ENCODE data around the gene SMAD5.

SMAD5 gene

GRCh38 chr5:136098176-136098575 is 34.5 kb upstream of the SMAD5 start:
- WGBS (ENCODE audit: extremely low coverage, insufficient coverage, insufficient read length): no CpG with 5 or more reads among the region's 4 CpGs
- no peak overlapping the region for H3K18ac ChIP-seq (ENCODE audit: low read length)
- no peak overlapping the region for H2AK5ac ChIP-seq (ENCODE audit: low read length)
- H3K4ac ChIP-seq (ENCODE audit: low read depth, low read length): no peak overlapping the region
- no peak overlapping the region for H4K91ac ChIP-seq (ENCODE audit: low read depth, low read length)
- no peak overlapping the region for H3K9ac ChIP-seq (ENCODE audit: low read length)
- no peak overlapping the region for H2BK12ac ChIP-seq (ENCODE audit: low read length)
- H3K23ac ChIP-seq (ENCODE audit: low read length): no peak overlapping the region
- no peak overlapping the region for H3K4me3 ChIP-seq (ENCODE audit: low read depth, low read length)
- H3K4me2 ChIP-seq (ENCODE audit: low read length): no peak overlapping the region
- DNase-seq: peak; percentile 84 to 96
- H2AFZ ChIP-seq (ENCODE audit: insufficient read depth, low read length, poor library complexity): no peak overlapping the region
- H3K36me3 ChIP-seq (ENCODE audit: control insufficient read depth in 1 of 2, insufficient read depth in 2 of 2, low read length in 2 of 2): no peaks in the 10 kb centered on the region
- H2BK120ac ChIP-seq (ENCODE audit: insufficient read depth, low read length, poor library complexity): no peak overlapping the region
- H4K8ac ChIP-seq (ENCODE audit: low read depth, low read length): no peak overlapping the region
- no peak overlapping the region for H4K12ac ChIP-seq (ENCODE audit: low read depth, low read length)
- no peaks in the 10 kb centered on the region for H3K79me1 ChIP-seq (ENCODE audit: low read length)
- H3K79me2 ChIP-seq (ENCODE audit: control insufficient read depth, insufficient read depth, low read length, poor library complexity): no peaks in the 10 kb centered on the region
- no peak overlapping the region for H2BK5ac ChIP-seq (ENCODE audit: low read depth, low read length, poor library complexity)
- no peaks in the 10 kb centered on the region for H3K27me3 ChIP-seq (ENCODE audit: insufficient read depth, low read length)
- no peaks in the 10 kb centered on the region for H3K9me3 ChIP-seq (ENCODE audit: insufficient read depth, low read depth, low read length)
- no peak overlapping the region for H3K14ac ChIP-seq (ENCODE audit: low read length)
- H3K4me1 ChIP-seq (ENCODE audit: control insufficient read depth in 1 of 2, insufficient read depth in 2 of 2, low read length in 2 of 2): peaks cover 2 to 7% of the 10 kb centered on the region in 2 experiments
- H3K27ac ChIP-seq (ENCODE audit: low read depth, low read length): no peak overlapping the region

GRCh38 chr5:136099870-136100269 is 32.8 kb upstream of the SMAD5 start:
- H2BK120ac ChIP-seq (ENCODE audit: insufficient read depth, low read length, poor library complexity): no peak overlapping the region
- no CpG with 5 or more reads among the region's 3 CpGs for WGBS (ENCODE audit: extremely low coverage, insufficient coverage, insufficient read length)
- H3K36me3 ChIP-seq (ENCODE audit: control insufficient read depth in 1 of 2, insufficient read depth in 2 of 2, low read length in 2 of 2): no peaks in the 10 kb centered on the region
- no peak overlapping the region for H2BK12ac ChIP-seq (ENCODE audit: low read length)
- H3K18ac ChIP-seq (ENCODE audit: low read length): no peak overlapping the region
- no peak overlapping the region for H4K12ac ChIP-seq (ENCODE audit: low read depth, low read length)
- H2BK5ac ChIP-seq (ENCODE audit: low read depth, low read length, poor library complexity): no peak overlapping the region
- no peak overlapping the region for H3K4me3 ChIP-seq (ENCODE audit: low read depth, low read length)
- no peaks in the 10 kb centered on the region for H3K27me3 ChIP-seq (ENCODE audit: insufficient read depth, low read length)
- DNase-seq: no peak
- H3K4me2 ChIP-seq (ENCODE audit: low read length): no peak overlapping the region
- no peak overlapping the region for H3K14ac ChIP-seq (ENCODE audit: low read length)
- H3K23ac ChIP-seq (ENCODE audit: low read length): no peak overlapping the region
- H3K9me3 ChIP-seq (ENCODE audit: insufficient read depth, low read depth, low read length): no peaks in the 10 kb centered on the region
- no peak overlapping the region for H4K8ac ChIP-seq (ENCODE audit: low read depth, low read length)
- no peaks in the 10 kb centered on the region for H3K79me2 ChIP-seq (ENCODE audit: control insufficient read depth, insufficient read depth, low read length, poor library complexity)
- H3K79me1 ChIP-seq (ENCODE audit: low read length): no peaks in the 10 kb centered on the region
- no peak overlapping the region for H3K9ac ChIP-seq (ENCODE audit: low read length)
- no peak overlapping the region for H2AFZ ChIP-seq (ENCODE audit: insufficient read depth, low read length, poor library complexity)
- H3K27ac ChIP-seq (ENCODE audit: low read depth, low read length): no peak overlapping the region
- H4K91ac ChIP-seq (ENCODE audit: low read depth, low read length): no peak overlapping the region
- H3K4me1 ChIP-seq (ENCODE audit: control insufficient read depth in 1 of 2, insufficient read depth in 2 of 2, low read length in 2 of 2): peaks cover 2 to 7% of the 10 kb centered on the region in 2 experiments
- no peak overlapping the region for H2AK5ac ChIP-seq (ENCODE audit: low read length)
- H3K4ac ChIP-seq (ENCODE audit: low read depth, low read length): no peak overlapping the region

GRCh38 chr5:136101884-136102283 is 30.8 kb upstream of the SMAD5 start:
- Histone ChIP-seq H2BK5ac (ENCODE audit: low read depth, low read length, poor library complexity) (no peak overlapping the region), H4K8ac (ENCODE audit: low read depth, low read length) (no peak overlapping the region), H3K79me1 (ENCODE audit: low read length) (no peaks in the 10 kb centered on the region), H2AK5ac (ENCODE audit: low read length) (no peak overlapping the region), H3K4me1 (ENCODE audit: control insufficient read depth in 1 of 2, insufficient read depth in 2 of 2, low read length in 2 of 2) (peaks cover 2 to 4% of the 10 kb centered on the region in 2 experiments), H2BK120ac (ENCODE audit: insufficient read depth, low read length, poor library complexity) (no peak overlapping the region), H3K36me3 (ENCODE audit: control insufficient read depth in 1 of 2, insufficient read depth in 2 of 2, low read length in 2 of 2) (no peaks in the 10 kb centered on the region), H3K27me3 (ENCODE audit: insufficient read depth, low read length) (no peaks in the 10 kb centered on the region), H3K27ac (ENCODE audit: low read depth, low read length) (no peak overlapping the region), H3K18ac (ENCODE audit: low read length) (no peak overlapping the region), H3K9ac (ENCODE audit: low read length) (no peak overlapping the region), H3K14ac (ENCODE audit: low read length) (no peak overlapping the region), H3K4me3 (ENCODE audit: low read depth, low read length) (no peak overlapping the region), H3K79me2 (ENCODE audit: control insufficient read depth, insufficient read depth, low read length, poor library complexity) (no peaks in the 10 kb centered on the region), H4K91ac (ENCODE audit: low read depth, low read length) (no peak overlapping the region), H3K9me3 (ENCODE audit: insufficient read depth, low read depth, low read length) (no peaks in the 10 kb centered on the region), H2BK12ac (ENCODE audit: low read length) (no peak overlapping the region), H3K23ac (ENCODE audit: low read length) (no peak overlapping the region), H3K4ac (ENCODE audit: low read depth, low read length) (no peak overlapping the region), H3K4me2 (ENCODE audit: low read length) (no peak overlapping the region), H4K12ac (ENCODE audit: low read depth, low read length) (no peak overlapping the region), H2AFZ (ENCODE audit: insufficient read depth, low read length, poor library complexity) (no peak overlapping the region)
- no peak for DNase-seq
- WGBS (ENCODE audit: extremely low coverage, insufficient coverage, insufficient read length): no CpG with 5 or more reads among the region's 1 CpG

GRCh38 chr5:136103118-136103517 is 29.5 kb upstream of the SMAD5 start:
- Histone ChIP-seq H3K27me3 (ENCODE audit: insufficient read depth, low read length) (no peaks in the 10 kb centered on the region), H3K4ac (ENCODE audit: low read depth, low read length) (no peak overlapping the region), H2AK5ac (ENCODE audit: low read length) (no peak overlapping the region), H3K4me2 (ENCODE audit: low read length) (no peak overlapping the region), H4K12ac (ENCODE audit: low read depth, low read length) (no peak overlapping the region), H3K27ac (ENCODE audit: low read depth, low read length) (no peak overlapping the region), H3K9me3 (ENCODE audit: insufficient read depth, low read depth, low read length) (no peaks in the 10 kb centered on the region), H3K36me3 (ENCODE audit: control insufficient read depth in 1 of 2, insufficient read depth in 2 of 2, low read length in 2 of 2) (no peaks in the 10 kb centered on the region), H4K8ac (ENCODE audit: low read depth, low read length) (no peak overlapping the region), H3K9ac (ENCODE audit: low read length) (no peak overlapping the region), H3K79me2 (ENCODE audit: control insufficient read depth, insufficient read depth, low read length, poor library complexity) (no peaks in the 10 kb centered on the region), H3K14ac (ENCODE audit: low read length) (no peak overlapping the region), H3K4me3 (ENCODE audit: low read depth, low read length) (no peak overlapping the region), H2BK5ac (ENCODE audit: low read depth, low read length, poor library complexity) (no peak overlapping the region), H2BK12ac (ENCODE audit: low read length) (no peak overlapping the region), H4K91ac (ENCODE audit: low read depth, low read length) (no peak overlapping the region), H2AFZ (ENCODE audit: insufficient read depth, low read length, poor library complexity) (no peak overlapping the region), H3K23ac (ENCODE audit: low read length) (no peak overlapping the region), H3K18ac (ENCODE audit: low read length) (no peak overlapping the region), H3K79me1 (ENCODE audit: low read length) (no peaks in the 10 kb centered on the region), H3K4me1 (ENCODE audit: control insufficient read depth in 1 of 2, insufficient read depth in 2 of 2, low read length in 2 of 2) (peaks cover 2 to 4% of the 10 kb centered on the region in 2 experiments), H2BK120ac (ENCODE audit: insufficient read depth, low read length, poor library complexity) (no peak overlapping the region)
- no CpG with 5 or more reads among the region's 1 CpG for WGBS (ENCODE audit: extremely low coverage, insufficient coverage, insufficient read length)
- no peak for DNase-seq

Measured in trophoblast cell (in vitro differentiated cells and primary cell).